Astrocyte (in vitro differentiated cells and primary cell): ENCODE results near the gene C13orf42. TPM values are rescaled to one million over a fixed set of nuclear protein-coding genes. Genes with fewer than 3 reads are reported as not detected.

Experiments
- DNase-seq: peaks from one replicate; pipeline ENCODE4 v3.0.0-alpha.2; 2010; ENCODE audit warnings: low read depth
- FAIRE-seq: peaks from 2 replicates; lab custom pipeline; 2011; peaks lifted over from hg19 to GRCh38; lab: Jason Lieb, UNC
- H2AFZ ChIP-seq: 2 replicates; pipeline ENCODE4 v1.6.0; 2012; ENCODE audit warnings: low read depth, low read length, inconsistent platforms
- H3K27ac ChIP-seq: 2 replicates; pipeline ENCODE4 v1.5.1; 2011; ENCODE audit warnings: low read depth, low read length, inconsistent platforms
- H3K27me3 ChIP-seq: 2 replicates; pipeline ENCODE4 v1.6.0; 2011; ENCODE audit warnings: low read length, inconsistent platforms; ENCODE audit not compliant: insufficient read depth
- H3K36me3 ChIP-seq: 2 replicates; pipeline ENCODE4 v1.5.1; 2011; ENCODE audit warnings: low read length, inconsistent platforms; ENCODE audit not compliant: insufficient read depth
- H3K4me1 ChIP-seq: 2 replicates; pipeline ENCODE4 v1.5.1; 2011; ENCODE audit warnings: low read length, inconsistent platforms; ENCODE audit not compliant: insufficient read depth
- H3K4me2 ChIP-seq: 2 replicates; pipeline ENCODE4 v1.6.0; 2012; ENCODE audit warnings: low read length, inconsistent platforms
- H3K4me3 ChIP-seq: 2 replicates; pipeline ENCODE4 v1.5.1; 2011; ENCODE audit warnings: low read depth, mild to moderate bottlenecking, low read length, inconsistent platforms; ENCODE audit not compliant: insufficient read depth
- H3K79me2 ChIP-seq: 2 replicates; pipeline ENCODE4 v1.6.0; 2012; ENCODE audit warnings: mild to moderate bottlenecking, low read length, inconsistent platforms; ENCODE audit not compliant: insufficient read depth
- H3K9ac ChIP-seq: 2 replicates; pipeline ENCODE4 v1.6.0; 2012; ENCODE audit warnings: mild to moderate bottlenecking, low read length, inconsistent platforms
- H3K9me3 ChIP-seq: 2 replicates; pipeline ENCODE4 v1.5.1; 2012; ENCODE audit warnings: low read depth, mild to moderate bottlenecking, low read length, inconsistent platforms; ENCODE audit not compliant: insufficient read depth
- H4K20me1 ChIP-seq: 2 replicates; pipeline ENCODE4 v1.6.0; 2012; ENCODE audit warnings: low read length, inconsistent platforms; ENCODE audit not compliant: insufficient read depth
- H3K27ac Mint-ChIP-seq: one replicate; pipeline ENCODE4 v1.8.0; 2021; ENCODE audit warnings: mild to moderate bottlenecking, mixed read lengths; ENCODE audit not compliant: unreplicated experiment
- H3K27me3 Mint-ChIP-seq: one replicate; pipeline ENCODE4 v1.8.0; 2021; ENCODE audit warnings: low read depth, mixed read lengths; ENCODE audit not compliant: unreplicated experiment
- H3K36me3 Mint-ChIP-seq: one replicate; pipeline ENCODE4 v1.8.0; 2021; ENCODE audit warnings: low read depth, mixed read lengths; ENCODE audit not compliant: unreplicated experiment
- H3K4me1 Mint-ChIP-seq: one replicate; pipeline ENCODE4 v1.8.0; 2021; ENCODE audit warnings: low read depth, mixed read lengths; ENCODE audit not compliant: unreplicated experiment
- H3K4me3 Mint-ChIP-seq: one replicate; pipeline ENCODE4 v1.8.0; 2021; ENCODE audit warnings: mild to moderate bottlenecking, moderate library complexity, mixed read lengths; ENCODE audit not compliant: unreplicated experiment
- H3K9me3 Mint-ChIP-seq: one replicate; pipeline ENCODE4 v1.8.0; 2021; ENCODE audit warnings: mild to moderate bottlenecking, mixed read lengths; ENCODE audit not compliant: unreplicated experiment
- CTCF ChIP-seq: IDR thresholded peaks from 2 replicates; pipeline ENCODE4 v1.5.1; 2011; ENCODE audit warnings: low read depth, mild to moderate bottlenecking, inconsistent platforms, low read length, moderate library complexity; ENCODE audit not compliant: insufficient read depth
- EZH2 ChIP-seq: IDR thresholded peaks from 2 replicates; pipeline ENCODE4 v1.6.1; 2012; ENCODE audit warnings: mild to moderate bottlenecking, low read length, inconsistent platforms; ENCODE audit not compliant: insufficient read depth
- total RNA-seq: library from RNA; stranded (reverse); gene quantifications from 2 replicates; pipeline ENCODE4 v1.2.1, GENCODE V29; 2021

Gene C13orf42
- total RNA-seq, 1 donor from 2014 or later: not detected

- H3K27ac ChIP-seq: no peak overlapping the region
- Mint-ChIP-seq H3K9me3 (peaks cover 6% of the 10 kb centered on the region), H3K27ac (no peak overlapping the region), H3K4me3 (no peak overlapping the region), H3K36me3 (no peaks in the 10 kb centered on the region), H3K4me1 (peaks cover 6% of the 10 kb centered on the region), H3K27me3 (peaks cover 15% of the 10 kb centered on the region)
- no peak for FAIRE-seq
- no peaks in the 10 kb centered on the region for H3K4me1 ChIP-seq
- TF ChIP-seq CTCF (no peak), EZH2 (no peak)
- no peaks in the 10 kb centered on the region for H3K9me3 ChIP-seq
- no peaks in the 10 kb centered on the region for H3K79me2 ChIP-seq
- H2AFZ ChIP-seq: no peak overlapping the region
- no peak overlapping the region for H3K4me2 ChIP-seq
- peaks cover 33% of the 10 kb centered on the region for H3K27me3 ChIP-seq
- no peaks in the 10 kb centered on the region for H3K36me3 ChIP-seq
- no peak overlapping the region for H3K4me3 ChIP-seq
- no peak for DNase-seq
- H4K20me1 ChIP-seq: no peaks in the 10 kb centered on the region
- no peak overlapping the region for H3K9ac ChIP-seq
Measured at GRCh38 chr13:51147732-51148131, 36.7 kb upstream of the C13orf42 start.

GRCh38 chr13:51146667-51147066 is 35.6 kb upstream of the C13orf42 start:
- Histone ChIP-seq H3K9ac (no peak overlapping the region), H3K4me1 (no peaks in the 10 kb centered on the region), H2AFZ (no peak overlapping the region), H3K4me3 (no peak overlapping the region), H3K27ac (no peak overlapping the region), H3K4me2 (no peak overlapping the region), H4K20me1 (no peaks in the 10 kb centered on the region), H3K27me3 (peaks cover 27% of the 10 kb centered on the region), H3K79me2 (no peaks in the 10 kb centered on the region), H3K36me3 (no peaks in the 10 kb centered on the region), H3K9me3 (no peaks in the 10 kb centered on the region)
- DNase-seq (no peak), FAIRE-seq (no peak)
- peaks cover 4% of the 10 kb centered on the region for H3K9me3 Mint-ChIP-seq
- no peak overlapping the region for H3K4me3 Mint-ChIP-seq
- H3K36me3 Mint-ChIP-seq: no peaks in the 10 kb centered on the region
- H3K4me1 Mint-ChIP-seq: peaks cover 3% of the 10 kb centered on the region
- peaks cover 11% of the 10 kb centered on the region for H3K27me3 Mint-ChIP-seq
- TF ChIP-seq EZH2 (no peak), CTCF (no peak)
- no peak overlapping the region for H3K27ac Mint-ChIP-seq

- Histone ChIP-seq H3K9ac (no peak overlapping the region), H3K4me2 (no peak overlapping the region), H3K27me3 (peaks cover 3% of the 10 kb centered on the region), H3K4me1 (no peaks in the 10 kb centered on the region), H3K27ac (no peak overlapping the region), H3K79me2 (no peaks in the 10 kb centered on the region), H3K4me3 (no peak overlapping the region), H2AFZ (no peak overlapping the region), H3K36me3 (no peaks in the 10 kb centered on the region), H3K9me3 (no peaks in the 10 kb centered on the region), H4K20me1 (no peaks in the 10 kb centered on the region)
- H3K27ac Mint-ChIP-seq: no peak overlapping the region
- H3K27me3 Mint-ChIP-seq: peaks cover 15% of the 10 kb centered on the region
- no peak for TF ChIP-seq EZH2
- TF ChIP-seq CTCF: no peak
- FAIRE-seq (no peak), DNase-seq (no peak)
- peaks cover 9% of the 10 kb centered on the region for H3K9me3 Mint-ChIP-seq
- H3K36me3 Mint-ChIP-seq: no peaks in the 10 kb centered on the region
- peaks cover 2% of the 10 kb centered on the region for H3K4me1 Mint-ChIP-seq
- H3K4me3 Mint-ChIP-seq: no peak overlapping the region
Measured at GRCh38 chr13:51137250-51137649, 26.2 kb upstream of the C13orf42 start.
